Lung (tissue), 5 donors: ENCODE results near the gene CCDC185. TPM values are rescaled to one million over a fixed set of nuclear protein-coding genes. Genes with fewer than 3 reads are reported as not detected.

Source experiments
- polyA plus RNA-seq, 2 donors: library from polyadenylated mRNA; stranded (reverse); fragments of 200-250 nt; gene quantifications; one replicate each; pipeline ENCODE4 v1.2.1, GENCODE V29; 2013
- small RNA-seq: library from RNA; depleted of rRNA; stranded (forward); fragments of <200 nt; gene quantifications from one replicate; pipeline ENCODE3, GENCODE V24; 2014; ENCODE audit warnings: low replicate concordance
- total RNA-seq, 2 donors: library from RNA; depleted of rRNA in 1 of 2; stranded (reverse); fragments of >200 nt in 1 of 2; gene quantifications; one replicate each; pipeline ENCODE4 v1.2.1, GENCODE V29; 2014 to 2021
- donor health status: Bipolar disorder and iron deficiency.
- donor health status: healthy.
- donor health status: DM: yes; HTN: yes; CAD: no.

Gene CCDC185
- total and polyA plus RNA-seq, 4 donors: not detected

Small RNA genes lying within 50 kb of the gene (small RNA-seq; reads per million reads assigned to genes)
- not detected for gene RNU4-57P

Other genes starting within 250 kb of the CCDC185 start
- 10 to 100 TPM in 1 of 2 donors, 1 to 10 TPM in 1; 6.5 to 17.0 TPM for gene SUSD4, start 29.2 kb upstream of the CCDC185 start, total RNA-seq
- gene SUSD4, start 29.2 kb upstream of the CCDC185 start, polyA plus RNA-seq: 1 to 10 TPM; 2.8 to 3.3 TPM